Chondrocyte (in vitro differentiated cells): ENCODE results near the gene KRTAP22-2. TPM values are rescaled to one million over a fixed set of nuclear protein-coding genes. Genes with fewer than 3 reads are reported as not detected.

Experiments
- DNase-seq: peaks from one replicate; pipeline ENCODE4 v3.0.0; 2021; ENCODE audit warnings: mixed read lengths, low spot score
- H3K27ac Mint-ChIP-seq: one replicate; pipeline ENCODE4 v1.8.0; 2021; ENCODE audit warnings: mild to moderate bottlenecking, moderate library complexity, mixed read lengths; ENCODE audit not compliant: unreplicated experiment
- H3K27me3 Mint-ChIP-seq: 2 replicates; pipeline ENCODE4 v1.8.0; 2021; ENCODE audit warnings: low read depth, mixed read lengths
- H3K36me3 Mint-ChIP-seq: 2 replicates; pipeline ENCODE4 v1.8.0; 2021; ENCODE audit warnings: low read depth, mixed read lengths
- H3K4me1 Mint-ChIP-seq: 2 replicates; pipeline ENCODE4 v1.8.0; 2021; ENCODE audit warnings: low read depth, mild to moderate bottlenecking, mixed read lengths
- H3K4me3 Mint-ChIP-seq: one replicate; pipeline ENCODE4 v1.8.0; 2021; ENCODE audit warnings: mild to moderate bottlenecking, moderate library complexity, mixed read lengths; ENCODE audit not compliant: unreplicated experiment
- H3K9me3 Mint-ChIP-seq: 2 replicates; pipeline ENCODE4 v1.8.0; 2021; ENCODE audit warnings: low read depth, mixed read lengths
- CTCF ChIP-seq: fragments of 200-600 bp; sonication (generic); IDR thresholded peaks from 2 replicates; pipeline ENCODE4 v1.5.0; 2021; ENCODE audit warnings: antibody characterized with exemption, mild to moderate bottlenecking, moderate library complexity
- long read RNA-seq: library from polyadenylated mRNA; stranded (forward); transcript quantifications from one replicate; pipeline ENCODE4 v2.0.0, GENCODE V29; 2021
- total RNA-seq: library from RNA; stranded (reverse); gene quantifications from 3 replicates; pipeline ENCODE4 v1.2.1, GENCODE V29; 2021

KRTAP22-2 gene
- total RNA-seq: not detected in 3 replicates
- long read RNA-seq: 0 reads

GRCh38 chr21:30590297-30590696 is at the start of gene KRTAP22-2:
Gene KRTAP22-2 (minus strand): TSS chr21:30590397.
- H3K9me3 Mint-ChIP-seq: peaks cover 6% of the 10 kb centered on the region
- H3K27me3 Mint-ChIP-seq: no peaks in the 10 kb centered on the region
- H3K4me3 Mint-ChIP-seq: no peak within 1 kb of the TSS
- no peaks in the 10 kb centered on the region for H3K4me1 Mint-ChIP-seq
- H3K36me3 Mint-ChIP-seq: no peaks in the 10 kb centered on the region
- H3K27ac Mint-ChIP-seq: no peak within 1 kb of the TSS
- no peak for TF ChIP-seq CTCF
- no peak for DNase-seq

- no peak for TF ChIP-seq CTCF
- Mint-ChIP-seq H3K4me1 (no peaks in the 10 kb centered on the region), H3K4me3 (no peak overlapping the region), H3K27me3 (no peaks in the 10 kb centered on the region), H3K9me3 (peaks cover 20% of the 10 kb centered on the region), H3K27ac (no peak overlapping the region), H3K36me3 (no peaks in the 10 kb centered on the region)
- DNase-seq: no peak
These were observed 48.5 kb upstream of the KRTAP22-2 start for GRCh38 chr21:30638686-30639085.

- Mint-ChIP-seq H3K4me1 (no peaks in the 10 kb centered on the region), H3K27ac (no peak within 1 kb of the TSS), H3K9me3 (peaks cover 10% of the 10 kb centered on the region), H3K36me3 (no peaks in the 10 kb centered on the region), H3K27me3 (no peaks in the 10 kb centered on the region), H3K4me3 (no peak within 1 kb of the TSS)
- DNase-seq: no peak
- no peak for TF ChIP-seq CTCF
These were observed 44.7 kb upstream of the KRTAP22-2 start, which contains the start of gene KRTAP20-2 for GRCh38 chr21:30634906-30635305. Gene KRTAP20-2 (plus strand): TSS chr21:30635206. CDS start chr21:30635264, 58 bp downstream.

GRCh38 chr21:30629200-30629599 is 39.0 kb upstream of the KRTAP22-2 start:
- H3K27ac Mint-ChIP-seq: no peak overlapping the region
- no peak for TF ChIP-seq CTCF
- no peaks in the 10 kb centered on the region for H3K4me1 Mint-ChIP-seq
- H3K9me3 Mint-ChIP-seq: peaks cover 22% of the 10 kb centered on the region
- H3K27me3 Mint-ChIP-seq: no peaks in the 10 kb centered on the region
- H3K36me3 Mint-ChIP-seq: no peaks in the 10 kb centered on the region
- DNase-seq: no peak
- no peak overlapping the region for H3K4me3 Mint-ChIP-seq

- H3K4me3 Mint-ChIP-seq: no peak overlapping the region
- peaks cover 22% of the 10 kb centered on the region for H3K9me3 Mint-ChIP-seq
- H3K27ac Mint-ChIP-seq: no peak overlapping the region
- no peaks in the 10 kb centered on the region for H3K36me3 Mint-ChIP-seq
- H3K27me3 Mint-ChIP-seq: no peaks in the 10 kb centered on the region
- H3K4me1 Mint-ChIP-seq: no peaks in the 10 kb centered on the region
- no peak for TF ChIP-seq CTCF
- DNase-seq: no peak
These were observed 37.9 kb upstream of the KRTAP22-2 start for GRCh38 chr21:30628109-30628508.
